Right renal pelvis (tissue), 4 donors: ENCODE results near the gene PRKCB. TPM values are rescaled to one million over a fixed set of nuclear protein-coding genes. Genes with fewer than 3 reads are reported as not detected.
"Not testable (repeated sequence)": the region's sequence is repeated elsewhere in the genome, so short reads cannot be mapped to it uniquely, and the experiment has no call there.

Experiments
- DNase-seq, 4 donors: peaks; one replicate each; pipeline ENCODE4 v3.0.0-alpha.2; 2013; ENCODE audit warnings: low read depth in 4 of 4, low spot score in 3 of 4, missing footprints in 1 of 4
- polyA plus RNA-seq, 4 donors: library from polyadenylated mRNA; unstranded; fragments of 120-200 nt; gene quantifications; one replicate each; pipeline ENCODE4 v1.2.1, GENCODE V29; 2013; ENCODE audit not compliant: insufficient read length in 4 of 4

The PRKCB gene
- polyA plus RNA-seq, 4 donors, result 3.6 to 4.3 (median 4.0) TPM

GRCh38 chr16:24073321-24073720, 237.5 kb downstream of the PRKCB start:
- no peak for DNase-seq

GRCh38 chr16:24074574-24074973, 238.8 kb downstream of the PRKCB start:
- DNase-seq, result no peak

- no peak for DNase-seq
Measured at GRCh38 chr16:24075302-24075701, 239.5 kb downstream of the PRKCB start.

- no peak for DNase-seq
Measured at GRCh38 chr16:24075931-24076716, 240.3 kb downstream of the PRKCB start.

GRCh38 chr16:24077292-24077691, 241.5 kb downstream of the PRKCB start:
- no peak for DNase-seq

- no peak for DNase-seq
Measured at GRCh38 chr16:24077966-24078365, 242.2 kb downstream of the PRKCB start.

- DNase-seq, result no peak
Measured at GRCh38 chr16:24085666-24086065, 249.9 kb downstream of the PRKCB start.

- DNase-seq, result no peak
Measured at GRCh38 chr16:24087891-24088410, 252.2 kb downstream of the PRKCB start.

- no peak for DNase-seq
Measured at GRCh38 chr16:24088767-24089166, 253.0 kb downstream of the PRKCB start.

GRCh38 chr16:24091125-24091524, 255.3 kb downstream of the PRKCB start:
- DNase-seq, result no peak

- DNase-seq, result no peak
Measured at GRCh38 chr16:24093049-24093448, 257.3 kb downstream of the PRKCB start.

GRCh38 chr16:24094660-24095059, 258.9 kb downstream of the PRKCB start:
- DNase-seq, result no peak

GRCh38 chr16:24098896-24099295, 263.1 kb downstream of the PRKCB start:
- DNase-seq, result no peak

GRCh38 chr16:24101431-24101830, 265.6 kb downstream of the PRKCB start:
- DNase-seq, result no peak

GRCh38 chr16:24102209-24102660, 266.5 kb downstream of the PRKCB start:
- DNase-seq, result no peak

- not testable (repeated sequence) for DNase-seq
Measured at GRCh38 chr16:24105471-24105870, 269.7 kb downstream of the PRKCB start.

GRCh38 chr16:24108090-24108489, 272.3 kb downstream of the PRKCB start:
- DNase-seq, result not testable (repeated sequence)

GRCh38 chr16:24111724-24112302, 276.0 kb downstream of the PRKCB start:
- no peak for DNase-seq

- DNase-seq, result no peak
Measured at GRCh38 chr16:24113115-24113745, 277.4 kb downstream of the PRKCB start.

GRCh38 chr16:24114876-24115275, 279.1 kb downstream of the PRKCB start:
- no peak for DNase-seq

GRCh38 chr16:24116046-24116776, 280.4 kb downstream of the PRKCB start:
- DNase-seq, result no peak
